Ovary (tissue), 9 donors: ENCODE results near the gene KCNIP1. TPM values are rescaled to one million over a fixed set of nuclear protein-coding genes. Genes with fewer than 3 reads are reported as not detected.

ENCODE experiments used
- DNase-seq, 5 donors: peaks; one replicate each; pipeline ENCODE4 v3.0.0-alpha.2; 2019 to 2020
- H3K27ac ChIP-seq, 2 donors: fragments of 200-600 bp; one replicate each; pipeline versions ENCODE4 v1.5.1 to v1.8.0; 2019 to 2022
- H3K27me3 ChIP-seq: fragments of 200-600 bp; one replicate; pipeline ENCODE4 v1.8.0; 2022
- H3K36me3 ChIP-seq: fragments of 200-600 bp; sonication (generic); one replicate; pipeline ENCODE4 v1.5.1; 2019
- H3K4me1 ChIP-seq: one replicate; pipeline ENCODE4 v1.8.1; 2013; ENCODE audit warnings: mild to moderate bottlenecking, moderate library complexity; ENCODE audit not compliant: insufficient read depth
- H3K4me3 ChIP-seq: fragments of 200-600 bp; sonication (generic); one replicate; pipeline ENCODE4 v1.5.1; 2017
- H3K9me3 ChIP-seq, 2 donors: fragments of 200-600 bp in 1 of 2; sonication (generic) in 1 of 2; one replicate each; pipeline versions ENCODE4 v1.5.1 to v1.8.1; 2013 to 2019; ENCODE audit warnings: mild to moderate bottlenecking in 1 of 2, moderate library complexity in 1 of 2
- EP300 ChIP-seq: sonication (generic); formaldehyde crosslinking; IDR thresholded peaks from one replicate; pipeline ENCODE4 v1.6.1; 2017; ENCODE audit warnings: antibody characterized with exemption
- POLR2A ChIP-seq: fragments of 450-650 bp; IDR thresholded peaks from one replicate; pipeline ENCODE4 v1.6.1; 2017; ENCODE audit warnings: antibody characterized with exemption, mild to moderate bottlenecking, moderate library complexity
- WGBS, 3 donors: extraction: QIAGEN DNeasy Blood & Tissue Kit in 1 of 3; methylation state at CpG; one replicate each; pipeline versions ENCODE4 v1.1.5 to v1.1.7; 2013 to 2017; 5-methylcytosine and 5-hydroxymethylcytosine counted together
- intact Hi-C, 4 donors: fragments of 100-400 bp; cut with DNase I; formaldehyde crosslinking; loops; one replicate each; pipeline versions ENCODE4 v1.11.0 to v1.15.1; 2022 to 2023
- polyA plus RNA-seq, 2 donors: library from polyadenylated mRNA; stranded (reverse); fragments of 200-250 nt in 1 of 2; fragments of 350-450 nt in 1 of 2; fragmentation: Illumina TruSeq in 1 of 2; extraction: RNeasy Lipid Tissue Mini Kit (QIAGEN cat#74804) in 1 of 2; gene quantifications; one replicate each; pipeline ENCODE4 v1.2.3, GENCODE V29; 2013 to 2014
- total RNA-seq, 7 donors: library from RNA; depleted of rRNA in 2 of 7; stranded (reverse); fragments of >200 nt in 2 of 7; fragmentation: NEBNext Ultra II Directional in 3 of 7; extraction: Animal tissue kit (Norgen Biotek cat#: 25700) in 3 of 7; gene quantifications; one replicate each; pipeline versions ENCODE4 v1.1.0 to v1.2.4, GENCODE V29; 2016 to 2023
- TF ChIP-seq, protein P1 (sequence below), 3 donors: fragments of 450-650 bp in 2 of 3; fragments of 200-600 bp in 1 of 3; IDR thresholded peaks; one replicate each; pipeline versions ENCODE4 v1.5.1 to v1.8.0; 2016 to 2022; ENCODE audit warnings: antibody characterized with exemption in 3 of 3, mild to moderate bottlenecking in 1 of 3
- donor health status: DM: no; HTN: no; CAD: no; lungs with moderate emphysema.
- donor health status: DM: no; HTN: no; CAD: no.
- donor health status: Bipolar disorder and iron deficiency.
- donor health status: DM: yes; HTN: yes; CAD: no.
- donor health status: DM: no; HTN: no; CAD: no.
- donor health status: DM: yes; HTN: yes; CAD: no.

KCNIP1 gene
- total and polyA plus RNA-seq, 9 donors = 0.20 to 2.2 (median 0.66) TPM

DNA sequence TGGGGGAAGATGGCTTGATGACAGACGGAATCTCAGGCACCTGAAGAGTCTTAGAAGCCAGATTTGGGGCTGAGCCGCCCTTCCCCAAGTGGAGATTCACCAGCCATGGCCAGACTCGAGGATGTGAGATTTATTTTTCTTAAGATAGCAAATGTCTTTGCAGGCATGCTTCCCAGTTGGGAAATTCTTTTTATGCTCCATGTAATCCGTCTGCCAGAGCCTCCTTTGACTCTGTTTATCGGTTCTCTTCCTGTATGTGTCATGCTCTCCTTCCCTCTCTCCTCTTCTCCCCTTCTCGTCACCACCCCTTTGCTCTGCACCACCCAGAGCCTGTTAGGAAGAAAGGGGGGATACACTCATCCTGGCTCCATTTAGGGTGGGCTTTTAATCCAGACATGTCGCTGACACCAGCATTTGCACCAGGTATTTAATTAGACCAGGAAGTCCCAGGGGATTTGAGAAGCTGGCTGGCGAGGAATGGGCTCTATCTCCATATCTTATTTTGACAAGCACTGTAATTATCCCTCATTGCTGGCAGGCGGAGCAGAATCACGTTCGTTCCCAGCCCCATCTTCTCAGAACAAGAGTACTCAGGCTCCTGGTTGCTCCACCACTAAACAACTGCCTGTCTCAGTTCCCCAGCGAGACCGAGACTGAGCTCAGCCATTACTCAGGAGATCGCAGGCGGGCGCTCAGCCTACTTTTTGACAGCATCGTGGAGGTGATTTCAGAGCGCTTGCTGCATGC is 50.9 kb downstream of the KCNIP1 start:
- Histone ChIP-seq H3K36me3 (no peaks in the 10 kb centered on the region), H3K4me1 (peaks cover 2% of the 10 kb centered on the region), H3K27ac (no peak overlapping the region), H3K27me3 (no peaks in the 10 kb centered on the region), H3K9me3 (no peaks in the 10 kb centered on the region), H3K4me3 (no peak overlapping the region)
- TF ChIP-seq, protein P1, sequence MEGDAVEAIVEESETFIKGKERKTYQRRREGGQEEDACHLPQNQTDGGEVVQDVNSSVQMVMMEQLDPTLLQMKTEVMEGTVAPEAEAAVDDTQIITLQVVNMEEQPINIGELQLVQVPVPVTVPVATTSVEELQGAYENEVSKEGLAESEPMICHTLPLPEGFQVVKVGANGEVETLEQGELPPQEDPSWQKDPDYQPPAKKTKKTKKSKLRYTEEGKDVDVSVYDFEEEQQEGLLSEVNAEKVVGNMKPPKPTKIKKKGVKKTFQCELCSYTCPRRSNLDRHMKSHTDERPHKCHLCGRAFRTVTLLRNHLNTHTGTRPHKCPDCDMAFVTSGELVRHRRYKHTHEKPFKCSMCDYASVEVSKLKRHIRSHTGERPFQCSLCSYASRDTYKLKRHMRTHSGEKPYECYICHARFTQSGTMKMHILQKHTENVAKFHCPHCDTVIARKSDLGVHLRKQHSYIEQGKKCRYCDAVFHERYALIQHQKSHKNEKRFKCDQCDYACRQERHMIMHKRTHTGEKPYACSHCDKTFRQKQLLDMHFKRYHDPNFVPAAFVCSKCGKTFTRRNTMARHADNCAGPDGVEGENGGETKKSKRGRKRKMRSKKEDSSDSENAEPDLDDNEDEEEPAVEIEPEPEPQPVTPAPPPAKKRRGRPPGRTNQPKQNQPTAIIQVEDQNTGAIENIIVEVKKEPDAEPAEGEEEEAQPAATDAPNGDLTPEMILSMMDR (IDR thresholded peaks at IDR 0.05) = no peak
- no peak for TF ChIP-seq EP300
- TF ChIP-seq POLR2A = no peak
- intact Hi-C loops = no loop called here
- 13 to 17% (median 15%) methylated on average over 18 of the region's 18 CpGs for WGBS, 3 donors
- peak in 1 of 5 donors; percentile 24 for DNase-seq

DNA sequence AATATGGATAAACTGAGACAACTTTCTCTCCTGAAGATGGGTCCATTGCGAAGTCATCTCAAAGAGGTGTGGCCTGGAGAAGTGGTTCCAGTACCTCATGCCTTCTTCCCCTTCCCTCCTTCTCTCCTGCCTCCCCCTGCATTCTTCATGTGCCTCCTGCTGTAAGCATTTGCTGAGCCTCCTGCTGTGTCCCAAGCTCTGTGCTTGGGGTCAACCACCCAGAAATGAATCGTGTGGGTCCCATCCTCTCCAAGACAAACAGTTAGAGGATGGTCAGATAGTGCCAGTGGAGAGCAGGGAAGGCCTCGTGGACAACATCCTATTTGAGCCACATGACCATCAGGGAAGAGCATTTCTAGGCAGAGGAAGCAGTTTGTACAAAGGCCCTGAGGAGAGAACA is 53.5 kb downstream of the KCNIP1 start:
- intact Hi-C loops = no loop called here
- DNase-seq = no peak
- 73 to 83% (median 81%) methylated on average over 3 of the region's 3 CpGs for WGBS, 3 donors
- H3K4me3 ChIP-seq = no peak overlapping the region
- no peaks in the 10 kb centered on the region for H3K36me3 ChIP-seq
- TF ChIP-seq POLR2A = no peak
- TF ChIP-seq, protein P1 (IDR thresholded peaks at IDR 0.05) = no peak
- no peak for TF ChIP-seq EP300
- H3K4me1 ChIP-seq = peaks cover 2% of the 10 kb centered on the region
- no peaks in the 10 kb centered on the region for H3K9me3 ChIP-seq
- no peaks in the 10 kb centered on the region for H3K27me3 ChIP-seq
- no peak overlapping the region for H3K27ac ChIP-seq

DNA sequence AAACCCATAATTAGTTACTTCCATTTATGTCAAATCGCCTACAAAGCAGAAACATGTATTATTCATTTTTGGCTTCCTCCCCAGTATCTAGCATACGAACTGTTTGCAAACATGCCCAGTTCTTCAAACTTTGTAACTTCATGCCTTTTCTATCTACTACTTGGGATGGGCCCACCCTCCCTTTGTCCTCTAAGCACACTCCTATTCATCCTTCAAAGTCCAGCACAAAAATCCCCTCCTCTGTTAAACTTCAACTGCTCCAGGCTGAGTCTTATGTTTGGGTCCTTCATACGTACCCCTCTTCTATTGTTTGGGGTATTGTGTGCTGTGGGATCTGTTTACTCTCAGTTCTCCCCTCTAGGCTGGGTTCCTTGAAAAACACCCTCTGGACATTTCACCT is 55.5 kb downstream of the KCNIP1 start:
- intact Hi-C loops = no loop called here
- Histone ChIP-seq H3K27ac (no peak overlapping the region), H3K36me3 (no peaks in the 10 kb centered on the region), H3K9me3 (no peaks in the 10 kb centered on the region), H3K4me3 (no peak overlapping the region), H3K27me3 (no peaks in the 10 kb centered on the region), H3K4me1 (no peaks in the 10 kb centered on the region)
- TF ChIP-seq, protein P1 (IDR thresholded peaks at IDR 0.05) = no peak
- TF ChIP-seq POLR2A = no peak
- no peak for TF ChIP-seq EP300
- DNase-seq = no peak
- WGBS, 3 donors = 61 to 69% (median 63%) methylated on average over 3 of the region's 3 CpGs

DNA sequence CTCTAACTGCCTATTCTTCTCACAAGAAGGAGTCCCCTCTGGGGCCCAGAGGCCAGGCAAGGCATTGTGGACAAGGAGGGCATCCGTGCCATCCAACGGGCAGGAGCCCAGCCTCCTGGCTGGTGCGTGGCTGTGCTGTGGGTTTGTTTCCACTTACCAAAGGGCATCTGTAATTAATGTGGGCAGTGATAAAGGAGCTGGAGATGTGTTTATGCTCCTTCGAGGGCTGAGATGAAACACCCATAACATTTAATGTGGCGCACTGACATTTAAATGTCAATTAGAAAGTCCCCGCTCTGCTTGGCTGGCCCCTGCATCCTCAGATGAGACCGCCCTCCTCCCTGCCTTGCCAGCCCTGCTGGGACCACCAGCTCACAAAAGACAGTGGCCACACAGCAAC is 57.1 kb downstream of the KCNIP1 start:
- no peaks in the 10 kb centered on the region for H3K27me3 ChIP-seq
- 80 to 87% (median 86%) methylated on average over 7 of the region's 7 CpGs for WGBS, 3 donors
- H3K27ac ChIP-seq = no peak overlapping the region
- TF ChIP-seq POLR2A (no peak), EP300 (no peak)
- TF ChIP-seq, protein P1 (IDR thresholded peaks at IDR 0.05) = no peak
- intact Hi-C loops = no loop called here
- no peak for DNase-seq
- no peak overlapping the region for H3K4me3 ChIP-seq
- H3K9me3 ChIP-seq = no peaks in the 10 kb centered on the region
- H3K4me1 ChIP-seq = no peaks in the 10 kb centered on the region
- no peaks in the 10 kb centered on the region for H3K36me3 ChIP-seq
